Adrenal gland (tissue), 5 donors: ENCODE data around the gene MAP3K2.

Source experiments
- CTCF ChIP-seq, 6 experiments: fragments of 450-650 bp in 4 of 6; fragments of 200-600 bp in 2 of 6; sonication (generic) in 1 of 6; IDR thresholded peaks; 1 replicate in 5 of 6; 2 replicates in 1 of 6; pipeline versions ENCODE4 v1.5.1 to v1.8.0; 2016 to 2021; ENCODE audit warnings: antibody characterized with exemption in 6 of 6, mild to moderate bottlenecking in 2 of 6, moderate library complexity in 1 of 6
- POLR2A ChIP-seq, 2 donors: fragments of 450-650 bp; IDR thresholded peaks; one replicate each; pipeline ENCODE4 v1.6.1; 2017; ENCODE audit warnings: antibody characterized with exemption in 2 of 2, mild to moderate bottlenecking in 2 of 2, moderate library complexity in 1 of 2
- donor health status: DM: no; HTN: no; CAD: no.

GRCh38 chr2:127365211-127365643, 22.5 kb downstream of the MAP3K2 start:
- TF ChIP-seq CTCF (IDR thresholded peaks at IDR 0.05) (no peak), POLR2A (IDR thresholded peaks at IDR 0.05) (no peak)
